ENCODE measurements around the gene LRCOL1. TPM values are rescaled to one million over a fixed set of nuclear protein-coding genes. Genes with fewer than 3 reads are reported as not detected.

Gene LRCOL1
- total RNA-seq, 1 donor, result not detected

- no peak for TF ChIP-seq CTCF (IDR thresholded peaks at IDR 0.05; ENCODE audit: insufficient read depth, low read length)
- DNase-seq (ENCODE audit: low read depth), result peak; percentile 34
- peak overlapping the region; percentile 68 for H3K4me3 ChIP-seq (ENCODE audit: low read depth, low read length)
Measured at GRCh38 chr12:132597333-132598316, 12.8 kb downstream of the LRCOL1 start.

DNA sequence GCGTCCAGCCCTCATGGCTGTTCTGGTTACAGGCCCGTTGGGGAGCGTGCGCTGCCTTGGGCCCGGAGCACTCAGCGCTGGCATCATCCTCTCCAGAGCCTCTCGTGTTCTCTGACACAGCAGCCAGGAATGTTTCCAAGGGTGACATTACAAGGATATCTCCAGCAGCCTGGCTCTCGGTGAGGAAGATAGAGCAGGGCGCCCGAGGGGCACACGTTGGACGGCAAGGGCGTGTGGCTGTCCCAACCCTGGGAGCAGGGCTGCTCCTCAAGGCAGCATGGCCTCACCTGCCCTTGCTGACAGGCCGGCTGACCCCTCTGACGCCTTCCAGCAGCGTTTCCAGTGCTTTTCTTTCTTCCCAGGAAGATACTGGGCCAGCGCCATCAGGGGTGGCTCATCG, 14.4 kb downstream of the LRCOL1 start:
- peak; percentile 39 for DNase-seq (ENCODE audit: low read depth)
- no peak overlapping the region for H3K4me3 ChIP-seq (ENCODE audit: low read depth, low read length)
- TF ChIP-seq CTCF (IDR thresholded peaks at IDR 0.05; ENCODE audit: insufficient read depth, low read length), result no peak

- no peak for TF ChIP-seq CTCF (IDR thresholded peaks at IDR 0.05; ENCODE audit: insufficient read depth, low read length)
- DNase-seq (ENCODE audit: low read depth), result no peak
- no peak overlapping the region for H3K4me3 ChIP-seq (ENCODE audit: low read depth, low read length)
Measured at GRCh38 chr12:132595183-132595582, 15.2 kb downstream of the LRCOL1 start.

DNA sequence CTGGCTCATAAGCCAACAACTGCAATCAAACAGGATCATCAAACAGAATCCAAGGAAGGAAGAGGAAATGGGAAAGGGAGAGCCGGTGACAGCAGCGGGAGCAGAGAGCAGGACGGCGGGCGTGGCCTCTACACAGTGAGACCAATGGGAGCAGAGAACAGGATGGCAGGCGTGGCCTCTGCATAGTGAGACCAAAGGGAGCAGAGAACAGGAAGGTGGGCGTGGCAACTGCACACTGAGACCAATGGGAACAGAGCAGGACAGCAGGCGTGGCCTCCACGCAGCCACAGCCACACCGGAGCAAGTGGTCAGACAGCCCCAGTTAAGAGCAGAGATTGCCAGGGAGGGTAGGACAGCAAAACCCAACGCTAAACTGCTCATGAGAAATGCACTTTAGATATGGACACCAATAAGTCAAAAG, 16.4 kb downstream of the LRCOL1 start:
- H3K4me3 ChIP-seq (ENCODE audit: low read depth, low read length), result no peak overlapping the region
- TF ChIP-seq CTCF (IDR thresholded peaks at IDR 0.05; ENCODE audit: insufficient read depth, low read length), result no peak
- peak; percentile 88 for DNase-seq (ENCODE audit: low read depth)

DNA sequence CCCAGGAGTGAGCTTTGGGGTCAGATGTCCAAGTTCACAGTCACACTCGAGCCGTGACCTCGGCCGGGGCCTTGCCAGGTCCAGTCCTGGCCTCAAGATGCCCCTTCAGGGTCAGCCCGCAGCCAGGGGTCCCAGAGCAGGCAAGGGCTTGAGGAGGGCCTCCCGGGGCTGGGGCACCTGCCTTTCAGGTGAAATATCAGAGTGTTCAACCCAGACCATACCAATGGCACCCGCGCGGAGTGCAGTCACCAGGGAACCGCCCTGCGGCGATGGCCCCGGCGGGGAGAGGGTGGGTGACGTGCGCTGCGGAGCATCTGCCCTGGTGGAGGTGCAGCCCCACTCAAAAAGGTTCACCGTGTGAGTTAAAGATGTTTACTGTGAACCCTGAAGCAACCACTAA, 16.9 kb downstream of the LRCOL1 start:
- no peak for DNase-seq (ENCODE audit: low read depth)
- TF ChIP-seq CTCF (IDR thresholded peaks at IDR 0.05; ENCODE audit: insufficient read depth, low read length), result no peak
- no peak overlapping the region for H3K4me3 ChIP-seq (ENCODE audit: low read depth, low read length)

GRCh38 chr12:132593071-132593470, 17.3 kb downstream of the LRCOL1 start:
- TF ChIP-seq CTCF (IDR thresholded peaks at IDR 0.05; ENCODE audit: insufficient read depth, low read length), result no peak
- DNase-seq (ENCODE audit: low read depth), result no peak
- H3K4me3 ChIP-seq (ENCODE audit: low read depth, low read length), result no peak overlapping the region

All from fibroblast of the aortic adventitia (primary cell).